Renal cortex interstitium (tissue), 11 donors: ENCODE data around the gene KAT6B. TPM values are rescaled to one million over a fixed set of nuclear protein-coding genes. Genes with fewer than 3 reads are reported as not detected.
"Not testable (repeated sequence)": the region's sequence is repeated elsewhere in the genome, so short reads cannot be mapped to it uniquely, and the experiment has no call there.

Experiments
- DNase-seq, 11 donors: peaks; one replicate each; pipeline ENCODE4 v3.0.0-alpha.2; 2013; ENCODE audit warnings: low read depth in 9 of 11, low spot score in 4 of 11; ENCODE audit errors: extremely low read depth in 1 of 11
- polyA plus RNA-seq, 3 donors: library from polyadenylated mRNA; unstranded; fragments of 120-200 nt; gene quantifications; one replicate each; pipeline ENCODE4 v1.2.1, GENCODE V29; 2013; ENCODE audit not compliant: insufficient read length in 3 of 3

KAT6B gene
- polyA plus RNA-seq, 3 donors = 43.6 to 46.5 (median 44.0) TPM

GRCh38 chr10:75034714-75035258 lies 208.4 kb downstream of the KAT6B start:
- DNase-seq = no peak

GRCh38 chr10:75035975-75036708 lies 209.7 kb downstream of the KAT6B start:
- no peak for DNase-seq

GRCh38 chr10:75037171-75038153 lies 211.1 kb downstream of the KAT6B start:
- no peak for DNase-seq

DNA sequence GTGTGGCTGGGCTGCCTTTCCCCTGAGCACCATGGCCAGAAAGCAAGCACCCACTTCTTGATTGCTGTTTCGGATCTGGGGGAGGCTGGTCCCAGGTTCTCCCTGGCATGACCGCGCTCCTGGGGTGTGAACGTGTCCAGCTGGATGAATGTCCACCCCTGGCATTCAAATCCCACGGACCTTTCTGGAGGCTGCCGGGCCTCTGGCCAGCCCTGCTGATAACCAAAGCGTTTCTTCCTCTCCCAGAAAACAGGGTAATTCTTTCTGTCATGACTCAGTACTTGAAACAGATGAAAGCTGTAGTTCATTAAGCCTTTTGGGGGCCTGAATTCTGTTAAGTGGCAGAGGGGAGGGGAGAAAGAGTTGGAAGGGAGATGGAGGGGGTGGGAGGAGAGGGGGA lies 211.9 kb downstream of the KAT6B start:
- no peak for DNase-seq

DNA sequence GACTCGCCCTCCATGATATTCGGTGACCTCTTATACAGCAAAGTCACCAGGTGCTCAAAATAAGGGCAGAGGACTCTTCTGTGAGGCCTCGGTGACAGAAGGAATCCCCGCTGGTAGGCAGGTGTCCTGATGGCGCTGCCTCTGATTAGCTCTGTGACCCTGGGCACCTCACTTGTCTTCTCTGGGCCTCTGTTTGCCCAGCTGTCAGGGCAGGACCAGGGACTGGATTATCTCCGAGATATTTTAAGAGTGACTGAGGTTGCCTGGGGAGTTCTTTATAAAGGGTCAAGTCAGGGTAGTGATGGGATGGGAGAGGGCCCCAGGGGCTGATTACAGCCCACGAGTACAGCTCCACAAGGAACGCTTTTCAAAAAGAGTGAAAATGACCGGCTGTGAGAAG lies 214.2 kb downstream of the KAT6B start:
- DNase-seq = no peak

GRCh38 chr10:75042292-75042974 lies 216.0 kb downstream of the KAT6B start:
- DNase-seq = no peak

- no peak for DNase-seq
Measured at GRCh38 chr10:75043256-75044131, 217.1 kb downstream of the KAT6B start.

DNA sequence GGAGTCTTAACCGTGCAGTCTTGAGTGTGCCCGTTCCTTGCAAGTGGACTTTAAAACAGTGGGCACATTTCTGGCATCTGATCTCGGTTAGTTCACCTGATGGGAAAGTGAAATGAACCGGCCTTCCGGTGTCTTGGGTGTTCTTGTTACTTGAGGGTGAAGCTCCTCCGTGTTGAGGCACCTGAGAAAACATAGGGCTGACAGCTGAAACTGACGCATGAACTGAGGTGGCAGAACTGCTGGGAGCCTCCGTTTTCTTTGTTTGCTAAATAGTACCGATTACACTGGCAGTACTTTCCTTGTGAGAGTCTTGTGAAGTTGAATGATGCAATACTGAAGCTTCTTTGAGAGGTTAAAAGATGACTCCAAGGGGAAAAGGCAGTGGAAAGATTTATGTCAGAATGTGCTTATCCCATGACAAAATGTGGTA lies 222.3 kb downstream of the KAT6B start:
- DNase-seq = no peak

DNA sequence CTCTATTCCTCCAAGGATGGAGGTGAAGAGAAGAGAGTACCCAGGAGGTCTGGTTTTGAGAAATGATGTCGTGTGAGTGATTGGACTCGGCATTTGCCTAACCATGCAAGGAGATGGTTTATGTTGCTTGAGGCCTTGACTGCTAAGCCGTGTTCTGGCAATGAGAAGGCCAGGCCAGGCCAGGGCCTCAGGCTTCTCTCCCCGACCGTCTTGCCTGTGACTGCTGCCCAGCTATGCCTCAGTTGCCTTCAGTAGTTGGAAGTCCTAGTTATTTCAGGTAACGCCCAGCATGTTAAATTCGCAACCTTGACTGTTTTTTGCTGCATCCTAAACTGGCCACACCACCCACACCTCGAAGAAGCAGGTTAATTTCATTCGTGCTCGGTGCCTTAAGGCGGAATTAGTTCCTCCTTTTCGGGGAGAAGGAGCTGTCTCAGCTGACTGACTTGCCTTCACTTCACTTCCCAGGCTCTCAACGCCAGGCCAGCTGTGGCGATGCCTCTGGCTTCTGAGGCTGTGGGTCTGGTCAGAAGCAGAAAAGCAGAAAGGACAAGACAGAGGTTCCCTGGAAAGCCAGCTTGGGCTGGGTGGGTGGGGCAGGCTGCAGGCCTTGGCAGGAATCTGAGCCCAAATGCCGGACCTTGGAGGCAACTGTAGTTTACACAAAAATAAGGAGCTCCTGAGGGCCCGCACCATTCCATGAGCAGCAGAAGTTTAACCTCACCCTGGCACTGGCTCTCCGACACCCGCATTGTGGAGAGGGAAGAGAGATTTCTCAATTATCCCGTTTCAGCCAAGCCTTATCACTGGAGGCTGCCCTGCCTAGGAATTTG lies 223.1 kb downstream of the KAT6B start:
- no peak for DNase-seq

- DNase-seq = no peak
Measured at GRCh38 chr10:75050149-75050919, 223.9 kb downstream of the KAT6B start.

- no peak for DNase-seq
Measured at GRCh38 chr10:75051308-75051707, 224.9 kb downstream of the KAT6B start.

GRCh38 chr10:75055896-75056406 lies 229.6 kb downstream of the KAT6B start:
- DNase-seq = not testable (repeated sequence)

- no peak for DNase-seq
Measured at GRCh38 chr10:75057680-75058079, 231.3 kb downstream of the KAT6B start.

- DNase-seq = no peak
Measured at GRCh38 chr10:75058161-75058560, 231.8 kb downstream of the KAT6B start.

DNA sequence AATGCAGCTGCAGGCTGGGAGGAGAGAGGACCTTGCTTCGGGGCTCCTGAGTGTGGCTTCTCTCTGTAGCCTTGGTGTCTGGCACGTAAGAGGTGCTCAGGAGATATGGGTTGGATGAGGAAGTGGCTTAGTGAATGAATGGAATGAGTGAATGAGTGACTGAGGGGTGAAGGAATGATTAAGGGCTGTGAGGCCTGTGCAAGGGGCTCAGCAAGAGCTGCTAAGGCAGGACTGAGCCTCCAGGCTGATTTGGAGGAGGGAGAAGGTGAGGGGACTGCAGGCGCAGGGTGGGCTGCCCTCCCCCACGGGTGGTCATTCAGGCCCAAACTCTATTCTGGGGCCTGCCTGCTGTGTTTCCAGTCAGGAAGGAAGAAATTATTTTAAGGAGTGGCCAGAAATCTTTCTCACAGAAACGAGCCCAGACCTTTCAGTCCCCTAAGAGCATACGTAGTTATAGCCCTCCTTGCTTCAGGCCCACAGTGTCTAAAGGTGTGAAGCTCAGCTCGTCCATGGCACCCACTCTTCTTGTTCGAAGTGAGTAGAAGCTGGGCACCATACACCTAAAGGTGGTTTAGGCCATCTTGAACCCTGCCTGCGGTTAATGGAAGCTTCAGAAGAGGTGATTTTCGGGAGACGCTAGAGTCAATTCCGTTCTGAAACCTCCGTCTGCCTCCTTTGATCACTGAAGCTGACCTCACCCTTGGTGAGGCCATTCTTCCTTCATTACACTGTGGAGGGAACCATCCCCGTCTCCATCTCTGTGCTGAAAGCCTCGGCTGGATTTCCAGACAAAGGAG lies 235.5 kb downstream of the KAT6B start:
- no peak for DNase-seq
